ENCODE data around the gene ARX. TPM values are rescaled to one million over a fixed set of nuclear protein-coding genes. Genes with fewer than 3 reads are reported as not detected.

Gene ARX
- total and polyA plus RNA-seq, 2 of the 8 experiments (the other 6 are each of a cell fraction or from before 2014, with no cell fraction given): not detected

GRCh38 chrX:25029288-25029825 lies 13.6 kb upstream of the ARX start:
- Histone ChIP-seq H3K23ac (ENCODE audit: insufficient read length) (no peak overlapping the region), H4K91ac (replicated peaks; ENCODE audit: insufficient read length, low read length) (no peak overlapping the region), H2AFZ (ENCODE audit: low read length) (no peak overlapping the region), H3K4me3 (ENCODE audit: extremely low read depth in 1 of 4, insufficient read depth in 2 of 4, low read depth in 3 of 4, low read length in 4 of 4) (no peak overlapping the region), H3K4me2 (ENCODE audit: insufficient read depth in 1 of 2, low read depth in 2 of 2, low read length in 2 of 2) (no peak overlapping the region), H2BK120ac (replicated peaks; ENCODE audit: low read depth, low read length) (no peak overlapping the region), H3K56ac (replicated peaks; ENCODE audit: insufficient read length, low read depth, low read length) (no peak overlapping the region), H3K18ac (ENCODE audit: extremely low read depth, low read length) (no peak overlapping the region), H3K9me3 (ENCODE audit: insufficient read depth in 2 of 2, low read depth in 1 of 2, low read length in 1 of 2) (no peaks in the 10 kb centered on the region), H3K79me1 (ENCODE audit: low read depth, low read length) (no peaks in the 10 kb centered on the region), H3K9ac (replicated peaks in 1 of 4; ENCODE audit: extremely low read depth in 1 of 4, low read depth in 3 of 4, low read length in 3 of 4) (no peak overlapping the region), H3K36me3 (ENCODE audit: control insufficient read depth in 2 of 4, insufficient read depth in 4 of 4, low read length in 3 of 4) (no peaks in the 10 kb centered on the region), H3K14ac (ENCODE audit: insufficient read length) (no peak overlapping the region), H4K20me1 (replicated peaks in 1 of 2; ENCODE audit: control insufficient read depth in 1 of 2, insufficient read depth in 2 of 2, low read length in 2 of 2) (no peaks in the 10 kb centered on the region), H4K5ac (ENCODE audit: insufficient read length, low read depth, low read length) (no peak overlapping the region), H3K4me1 (replicated peaks in 1 of 4; ENCODE audit: control insufficient read depth in 3 of 4, insufficient read depth in 4 of 4, low read length in 3 of 4) (no peaks in the 10 kb centered on the region), H4K8ac (ENCODE audit: extremely low read depth, insufficient read depth, low read length) (no peak overlapping the region), H2BK15ac (ENCODE audit: low read length) (no peak overlapping the region), H3K23me2 (ENCODE audit: low read depth, low read length) (no peaks in the 10 kb centered on the region), H3K4ac (replicated peaks; ENCODE audit: insufficient read length, low read depth, low read length) (no peak overlapping the region), H2BK5ac (ENCODE audit: low read depth, low read length) (no peak overlapping the region), H2BK12ac (ENCODE audit: low read depth, low read length) (no peak overlapping the region), H2BK20ac (ENCODE audit: low read length) (no peak overlapping the region), H3K79me2 (ENCODE audit: control insufficient read depth in 1 of 2, insufficient read depth in 2 of 2, low read length in 2 of 2) (no peaks in the 10 kb centered on the region), H2AK5ac (ENCODE audit: low read depth, low read length) (no peak overlapping the region), H3K27me3 (replicated peaks in 1 of 4; ENCODE audit: control insufficient read depth in 3 of 4, extremely low read depth in 1 of 4, insufficient read depth in 3 of 4, low read length in 3 of 4) (no peaks in the 10 kb centered on the region; a peak in 1 of 7 replicates), H3K27ac (ENCODE audit: low read depth, low read length) (no peak overlapping the region)
- TF ChIP-seq SIX5 (IDR thresholded peaks at IDR 0.05; ENCODE audit: low read depth, low read length) (no peak), FOSL1 (IDR thresholded peaks at IDR 0.05; ENCODE audit: insufficient read depth, low read depth, low read length) (no peak), HDAC6 (IDR thresholded peaks at IDR 0.05; ENCODE audit: low read depth, low read length) (no peak)
- WGBS, 2 experiments (ENCODE audit: extremely low coverage in 1 of 2, insufficient coverage in 1 of 2, insufficient read length in 1 of 2, insufficient replicate concordance in 2 of 2, low coverage in 1 of 2, low lambda C conversion rate in 2 of 2, missing lambda C conversion rate in 1 of 2): 95% methylated on average over 8 of the region's 16 CpGs; no CpG with 5 or more reads in 1 of the 2 experiments
- POLR2A ChIA-PET (ENCODE audit: partially characterized antibody): no interaction called here
- FAIRE-seq (no peak), DNase-seq (ENCODE audit: low read depth in 1 of 2, low spot score in 2 of 2) (no peak)
- CTCF ChIA-PET (ENCODE audit: partially characterized antibody): interaction anchor here (1.0 to 2.6 kb wide), 3 partner anchors 9 to 114 kb away, joined by 3 to 20 read pairs (median 3); no protein-coding TSS in a partner anchor
